GM12874 (cell line): ENCODE measurements around the gene UBE3B.

ENCODE experiments used
- CTCF ChIP-seq: IDR thresholded peaks from 2 replicates; pipeline ENCODE4 v1.5.1; 2011; ENCODE audit warnings: low read depth, mild to moderate bottlenecking, control low read depth, low read length, moderate library complexity; ENCODE audit not compliant: insufficient read depth

Gene UBE3B

DNA sequence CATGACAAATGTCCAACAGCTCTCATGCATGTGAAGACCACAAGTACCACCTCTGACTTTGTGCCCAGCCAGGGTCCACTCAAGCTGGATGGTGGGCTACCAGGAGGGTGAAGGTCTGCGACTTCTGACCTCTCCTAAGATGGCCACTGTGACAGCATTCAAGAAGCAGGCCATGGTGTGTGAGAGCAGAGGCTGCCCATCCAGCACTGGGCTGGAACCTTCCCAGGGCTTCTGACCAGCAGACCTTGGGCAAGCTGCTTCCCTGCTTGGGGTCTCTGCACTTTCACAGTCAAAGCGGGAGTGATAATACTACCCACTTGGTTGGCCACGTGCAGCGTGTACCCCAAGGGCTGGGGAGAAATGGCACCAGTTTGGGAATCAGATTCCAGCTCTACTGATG lies 85.4 kb downstream of the UBE3B start:
- TF ChIP-seq CTCF, result no peak

DNA sequence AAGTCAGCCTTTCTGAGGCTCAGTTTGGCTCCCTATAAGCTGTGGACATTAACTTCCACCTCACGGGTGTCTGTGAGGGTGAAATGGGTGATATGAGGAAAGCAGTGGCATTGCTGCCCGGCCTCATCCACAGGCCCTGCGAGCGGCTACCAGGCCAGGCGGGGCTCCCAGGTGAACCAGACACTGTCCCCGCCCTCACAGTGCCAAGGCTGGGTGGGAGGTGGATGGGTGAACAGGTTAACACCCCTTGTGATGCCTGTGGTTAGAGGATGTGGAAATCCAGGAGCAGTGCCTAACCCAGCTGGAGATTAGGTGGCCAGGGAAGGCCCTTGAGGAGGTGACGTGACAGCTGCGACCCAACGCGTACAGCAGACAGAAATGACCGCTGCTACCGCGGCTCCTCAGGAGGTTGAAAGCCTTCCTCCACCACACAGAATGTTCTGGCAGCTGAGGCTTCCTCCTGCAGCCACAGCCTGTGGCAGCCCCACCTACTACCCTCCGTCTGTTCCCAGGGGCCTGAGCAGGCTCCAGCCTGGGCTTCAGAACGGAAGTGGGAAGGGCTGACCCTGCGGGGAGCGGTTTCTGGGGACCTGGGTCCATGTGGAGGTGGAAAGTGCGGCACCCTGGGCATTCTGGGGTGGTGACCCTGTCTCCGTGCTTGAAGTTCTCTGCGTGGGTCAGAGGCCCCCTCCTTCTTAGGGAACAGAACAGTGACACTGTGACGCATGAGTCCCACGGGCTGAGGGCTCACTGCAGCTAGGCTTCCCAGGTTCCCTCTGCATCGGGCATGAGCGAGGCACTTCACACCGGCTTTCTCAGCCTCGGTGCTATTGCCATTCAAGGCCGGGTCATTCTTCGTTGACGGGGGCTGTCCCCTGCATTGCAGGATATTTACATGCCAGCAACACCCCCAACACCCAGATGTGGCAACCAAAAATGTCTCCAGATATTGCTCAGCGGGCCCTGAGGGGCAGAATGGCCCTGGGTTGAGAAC lies 86.2 kb downstream of the UBE3B start:
- TF ChIP-seq CTCF, result no peak

DNA sequence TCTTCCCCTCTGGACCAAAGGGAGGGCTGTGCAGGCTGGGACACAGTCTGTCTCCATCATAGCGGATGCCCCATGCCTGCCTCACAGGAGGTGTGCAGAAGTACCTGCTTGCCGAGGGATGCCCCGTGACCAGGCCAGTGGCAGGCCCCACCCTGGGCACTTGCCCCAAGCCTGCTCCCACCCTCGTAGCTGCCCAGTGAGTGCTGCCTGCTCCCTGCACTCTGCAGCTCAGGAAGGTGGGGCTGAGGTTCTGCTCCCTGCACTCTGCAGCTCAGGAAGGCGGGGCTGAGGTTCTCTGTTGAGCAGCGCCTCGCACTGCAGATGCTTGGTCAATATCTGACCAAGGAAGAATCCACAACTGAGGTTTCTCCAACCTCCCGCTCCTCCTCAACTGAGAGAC lies 89.0 kb downstream of the UBE3B start:
- no peak for TF ChIP-seq CTCF

DNA sequence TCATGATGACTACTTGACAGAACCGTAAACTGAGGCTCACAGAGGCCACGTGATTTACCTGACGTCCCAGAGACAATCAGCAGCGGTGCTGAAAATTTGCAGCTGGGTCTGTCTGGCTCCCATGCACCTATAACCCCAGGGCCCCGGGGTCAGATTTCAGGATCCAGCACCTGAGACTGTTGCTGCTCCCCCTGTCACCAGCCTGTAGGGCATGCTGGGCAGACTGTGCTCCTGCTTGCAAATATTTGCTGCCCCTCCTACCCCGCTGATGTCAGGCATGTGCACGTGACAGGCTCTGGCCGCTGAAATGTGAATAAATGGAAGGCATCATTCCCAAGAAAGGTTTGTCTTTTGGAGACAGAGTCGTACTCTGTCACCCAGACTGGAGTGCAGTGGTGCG lies 89.9 kb downstream of the UBE3B start:
- no peak for TF ChIP-seq CTCF

DNA sequence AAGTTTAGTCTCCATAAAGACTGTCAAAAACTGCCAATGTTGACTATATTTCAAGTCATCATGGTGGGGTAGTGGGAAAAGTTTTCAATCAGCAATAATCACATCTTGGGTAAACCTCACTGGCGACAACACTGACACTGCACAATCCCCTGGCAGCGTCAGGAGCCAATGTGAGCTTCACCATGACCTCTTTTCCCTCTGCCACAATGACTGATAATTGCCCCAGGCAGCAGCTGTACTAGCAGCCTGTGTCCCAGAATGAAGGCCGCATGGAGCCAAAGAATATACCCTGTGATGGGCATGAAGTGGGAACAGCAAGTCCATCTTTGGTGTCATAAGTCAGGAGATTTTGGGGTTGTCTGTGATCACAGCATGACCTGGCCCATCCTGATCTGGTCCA lies 90.5 kb downstream of the UBE3B start:
- no peak for TF ChIP-seq CTCF

GRCh38 chr12:109568486-109568885 lies 91.1 kb downstream of the UBE3B start:
- no peak for TF ChIP-seq CTCF

- no peak for TF ChIP-seq CTCF
These were observed 94.5 kb downstream of the UBE3B start for GRCh38 chr12:109571773-109572505.
